Myocyte (in vitro differentiated cells): ENCODE measurements around the gene SLC25A48. TPM values are rescaled to one million over a fixed set of nuclear protein-coding genes. Genes with fewer than 3 reads are reported as not detected.
A peak's percentile ranks its signal among the peaks of the same experiment; 100 is the strongest.

ENCODE experiments used
- DNase-seq: peaks from one replicate; pipeline ENCODE4 v3.0.0-alpha.2; 2012; ENCODE audit warnings: low read depth
- polyA plus RNA-seq: library from polyadenylated mRNA; unstranded; fragments of >200 nt; gene quantifications from one replicate; pipeline ENCODE4 v1.2.1, GENCODE V29; 2012; ENCODE audit warnings: missing spikeins
- total RNA-seq: library from RNA; depleted of rRNA; stranded (reverse); fragments of >200 nt; gene quantifications from 2 replicates; pipeline ENCODE4 v1.2.3, GENCODE V29; 2014

The SLC25A48 gene
- total RNA-seq, result not detected in 2 replicates
- polyA plus RNA-seq, result not detected

DNA sequence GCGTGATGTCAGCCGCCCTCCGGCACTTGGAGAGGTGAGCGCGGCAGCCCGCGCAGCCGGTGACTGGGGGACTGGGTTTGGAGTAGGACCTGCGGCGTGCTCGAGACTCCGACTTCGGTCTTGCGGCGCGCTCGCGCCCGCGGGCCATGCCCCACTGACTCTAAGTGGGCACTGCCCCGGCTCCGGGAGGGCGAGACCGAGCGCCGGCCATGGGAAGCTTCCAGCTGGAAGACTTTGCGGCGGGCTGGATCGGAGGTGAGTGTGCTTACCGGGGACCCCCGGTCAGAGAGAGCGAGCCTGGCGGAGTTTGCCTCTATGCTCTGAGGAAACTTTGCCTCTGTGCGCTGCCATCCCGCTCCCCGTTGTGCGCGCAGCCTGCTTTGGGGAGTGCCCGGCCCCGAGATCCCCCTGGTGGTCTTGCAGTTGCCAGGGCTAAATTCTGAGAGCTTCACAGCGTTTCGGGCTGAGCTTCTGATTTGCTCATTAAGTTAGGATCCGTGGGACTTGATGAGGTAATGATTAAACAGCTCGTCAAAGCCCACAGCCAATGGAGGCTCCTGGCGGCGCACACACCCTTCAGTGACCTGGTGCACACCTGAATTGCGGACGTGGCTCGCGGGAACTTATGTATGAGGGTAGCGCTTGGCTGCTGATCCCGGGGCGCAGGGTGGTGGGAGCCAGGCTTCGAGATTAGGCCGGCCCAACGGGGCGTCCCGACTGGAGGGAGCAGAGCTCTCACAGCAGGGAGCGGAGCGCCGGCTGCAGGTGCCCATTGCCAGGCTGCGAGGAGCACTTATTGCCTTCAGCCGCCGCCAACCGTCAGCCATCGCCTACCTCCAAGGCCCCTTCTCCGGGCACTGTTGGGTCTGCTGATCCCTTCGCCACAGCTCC lies at the start of gene SLC25A48:
Gene SLC25A48 (plus strand): TSS at position 25 of the 891 bp plus-strand sequence. CDS start 185 bp downstream, at position 210.
- peak; percentile 31 for DNase-seq

- no peak for DNase-seq
Measured at GRCh38 chr5:135800656-135801055, 33.8 kb upstream of the SLC25A48 start.

- DNase-seq, result peak; percentile 64
Measured at GRCh38 chr5:135810188-135810943, 24.1 kb upstream of the SLC25A48 start.

DNA sequence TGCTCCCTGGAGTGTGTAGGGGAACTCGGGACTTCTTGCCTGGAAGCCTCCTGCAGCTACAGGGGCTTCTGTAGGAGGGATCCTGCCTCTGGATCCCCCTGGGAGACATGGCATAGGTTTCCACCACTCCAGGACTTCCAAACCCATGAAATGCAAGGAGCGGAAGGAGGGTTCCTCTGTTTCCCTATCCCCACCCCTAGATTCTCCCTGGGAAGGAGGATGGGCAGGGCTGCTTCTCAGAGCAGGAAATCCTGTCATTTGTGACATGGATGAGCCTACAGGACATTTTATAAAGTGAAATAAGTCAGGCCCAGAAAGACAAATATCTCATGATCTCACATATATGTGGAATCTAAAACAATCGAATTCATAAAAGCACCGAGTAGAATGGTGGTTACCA lies 23.5 kb upstream of the SLC25A48 start:
- DNase-seq, result no peak

GRCh38 chr5:135813758-135814157 lies 20.7 kb upstream of the SLC25A48 start:
- no peak for DNase-seq

DNA sequence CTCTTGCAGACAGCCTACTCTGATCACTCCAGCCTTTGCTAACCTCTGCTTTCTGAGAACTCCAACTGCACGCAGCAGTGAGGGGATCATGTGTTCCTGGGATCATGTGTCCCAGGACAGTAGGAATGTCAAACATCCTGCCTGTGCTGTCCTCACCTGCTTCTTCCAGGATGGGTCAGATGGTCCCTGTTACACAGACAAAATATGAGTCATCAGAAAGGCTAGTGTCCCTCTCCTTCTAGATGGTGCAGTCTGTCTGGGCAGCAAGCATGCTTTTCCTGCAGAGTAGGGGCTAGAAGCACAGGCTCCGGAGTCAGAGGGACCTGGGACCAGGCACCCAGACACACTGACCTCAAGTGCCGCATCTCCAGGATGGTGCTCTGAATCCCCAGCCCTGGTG lies 20.1 kb upstream of the SLC25A48 start:
- no peak for DNase-seq

DNA sequence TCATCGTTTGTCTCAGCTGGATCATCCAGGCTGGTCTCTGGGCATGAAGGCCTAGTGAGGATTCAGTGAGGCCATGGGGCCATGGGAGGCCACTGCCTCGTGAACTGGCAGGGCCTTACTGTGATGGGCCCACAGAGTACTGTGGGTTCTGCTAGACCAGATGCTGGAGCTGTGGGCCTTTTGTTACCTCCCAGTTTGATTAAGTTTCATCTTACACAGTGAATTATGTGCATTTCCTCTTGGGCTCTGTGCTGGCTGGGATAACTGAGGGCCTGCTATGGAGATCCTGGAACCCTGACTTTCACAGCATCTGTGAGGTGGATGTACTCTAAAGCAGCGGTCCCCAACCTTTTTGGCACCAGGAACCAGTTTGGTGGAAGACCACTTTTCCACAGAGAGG lies 19.7 kb upstream of the SLC25A48 start:
- DNase-seq, result no peak

DNA sequence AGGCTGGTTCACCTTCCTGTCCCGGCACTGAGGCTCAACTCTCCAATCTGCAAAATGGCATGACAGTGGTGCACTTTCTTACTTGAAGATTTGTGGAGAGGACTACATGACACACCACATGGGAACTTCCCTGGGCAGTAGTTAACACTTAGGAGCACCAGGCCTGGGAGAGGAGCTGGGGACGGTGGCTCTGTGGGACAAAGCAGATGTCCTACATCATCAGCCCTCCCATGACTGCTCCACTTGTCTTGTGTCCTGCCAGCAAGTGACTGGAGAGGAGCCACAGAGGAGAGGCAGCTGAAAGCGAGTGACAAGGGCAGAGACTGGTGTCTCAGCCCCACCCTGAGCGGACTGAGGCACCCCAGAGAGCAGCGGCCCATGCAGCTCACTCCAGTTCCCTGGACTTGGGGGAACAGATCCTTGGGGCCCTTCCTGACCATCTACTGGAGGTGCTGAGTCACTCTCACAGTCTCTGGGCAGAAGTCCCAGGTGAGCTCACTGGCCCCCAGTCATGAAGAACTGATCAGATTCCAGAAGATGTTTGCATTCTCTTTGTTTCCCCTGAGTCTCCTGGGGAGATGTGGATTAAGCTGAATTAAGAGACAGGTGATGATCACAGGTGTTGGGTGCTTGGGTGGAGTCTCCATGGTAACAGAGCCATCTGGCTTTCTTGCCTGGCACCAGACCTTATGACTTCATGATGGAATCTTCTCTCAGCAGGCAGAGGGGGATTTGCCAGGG lies 13.2 kb upstream of the SLC25A48 start:
- no peak for DNase-seq

DNA sequence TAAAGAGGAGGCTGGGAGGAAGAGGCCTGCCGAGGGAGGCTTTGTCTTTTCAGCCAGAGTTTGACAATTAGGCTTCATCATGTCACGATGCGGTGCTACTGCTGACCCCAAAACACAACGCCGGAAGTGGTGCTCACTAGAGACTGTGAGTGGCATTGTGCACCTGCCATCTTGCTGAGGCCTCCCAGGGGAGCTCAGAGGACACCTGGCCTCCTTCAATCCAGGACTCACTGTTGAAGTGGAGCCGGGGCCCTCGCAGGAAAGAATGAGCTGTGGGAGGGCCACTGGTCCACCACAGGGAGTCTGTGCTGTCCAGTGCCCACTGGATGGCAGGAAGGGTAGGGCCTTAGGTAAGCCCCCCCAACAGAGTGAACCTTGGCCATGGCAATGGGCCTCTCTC lies 12.7 kb upstream of the SLC25A48 start:
- DNase-seq, result no peak

DNA sequence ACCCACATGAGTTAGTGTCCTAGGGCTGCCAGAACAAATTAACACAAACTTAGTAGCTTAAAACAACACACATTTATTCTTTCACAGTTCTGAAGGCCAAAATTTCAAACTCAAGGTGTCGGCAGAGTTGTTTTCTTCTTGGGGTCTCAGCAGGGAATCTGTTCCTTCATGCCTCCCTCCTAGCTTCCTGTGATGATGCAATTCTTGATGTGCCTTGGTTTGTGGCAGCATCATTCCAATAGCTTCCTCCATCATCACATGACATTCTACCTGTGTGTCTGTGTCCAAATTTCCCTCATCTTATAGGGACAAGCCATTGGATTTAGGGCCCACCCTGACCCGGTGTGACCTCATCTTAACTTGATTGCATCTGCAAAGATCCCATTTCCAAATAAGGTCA lies 12.2 kb upstream of the SLC25A48 start:
- DNase-seq, result no peak

GRCh38 chr5:135822959-135823358 lies 11.5 kb upstream of the SLC25A48 start:
- no peak for DNase-seq

- DNase-seq, result no peak
Measured at GRCh38 chr5:135823881-135824280, 10.6 kb upstream of the SLC25A48 start.

DNA sequence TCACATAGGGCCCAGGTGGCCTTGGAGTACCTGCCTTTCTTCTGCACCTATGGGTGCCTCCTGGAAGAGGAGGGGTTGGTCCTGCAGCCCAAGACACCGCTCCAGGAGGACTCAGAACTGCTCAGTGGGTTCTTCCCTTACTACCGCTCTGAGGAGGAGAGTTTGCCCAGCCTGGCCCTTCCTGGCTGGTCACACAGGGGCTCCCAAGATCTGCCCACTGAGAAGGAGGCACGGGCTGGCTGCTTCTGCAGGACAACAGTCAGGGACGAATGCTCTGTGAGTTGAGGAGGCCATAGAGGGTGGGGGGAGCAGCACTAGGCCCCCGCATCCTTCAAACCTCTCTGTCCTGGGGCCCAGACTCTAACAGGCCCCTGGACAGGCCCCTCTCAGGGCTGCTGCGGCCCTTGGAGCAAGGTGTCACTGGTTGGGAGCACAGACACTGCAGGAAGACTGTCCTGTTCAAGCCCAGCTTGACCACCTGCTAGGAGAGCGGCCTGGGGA lies 9.9 kb upstream of the SLC25A48 start:
- DNase-seq, result no peak

DNA sequence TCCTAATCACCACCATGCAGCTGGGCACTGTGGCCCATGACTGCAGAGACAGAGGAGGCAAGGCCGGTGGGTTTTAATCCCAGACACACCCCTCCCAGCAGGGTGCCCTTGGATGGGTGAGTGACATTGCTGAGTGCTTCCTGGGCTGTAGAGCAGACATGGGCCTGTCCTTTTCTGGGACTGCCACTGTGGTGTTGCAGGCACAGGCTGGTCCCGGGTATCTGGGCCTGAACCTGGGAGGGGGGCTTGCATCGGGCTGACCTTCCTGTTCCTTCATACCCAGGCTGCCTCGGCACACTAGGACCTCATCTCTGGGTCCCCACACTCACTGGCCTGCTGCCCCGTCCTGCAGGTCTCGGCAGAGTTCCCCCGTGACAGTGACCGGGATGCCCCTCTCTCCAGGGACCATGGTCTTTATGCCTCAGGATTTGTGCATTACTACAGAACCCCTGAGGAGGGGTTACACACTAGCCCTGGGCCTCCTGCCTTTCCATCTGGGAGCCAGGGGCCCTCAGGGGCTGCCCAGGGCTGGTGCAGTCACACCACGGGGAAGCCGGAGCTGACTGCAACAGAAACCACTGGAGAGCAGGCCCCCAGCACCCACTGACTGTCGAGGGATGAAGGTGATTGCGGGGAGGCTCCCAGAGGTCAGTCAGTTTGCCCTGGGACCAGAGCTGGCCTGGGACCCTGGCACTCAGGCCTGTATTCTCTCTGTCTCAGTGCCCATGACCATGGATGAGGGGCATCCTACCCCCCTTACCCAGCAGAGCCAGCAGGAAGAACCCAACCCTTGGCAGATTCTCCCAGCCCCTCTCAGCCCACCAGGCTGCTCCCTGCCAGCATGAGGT lies 8.9 kb upstream of the SLC25A48 start:
- no peak for DNase-seq

GRCh38 chr5:135826221-135826525 lies 8.3 kb upstream of the SLC25A48 start:
- DNase-seq, result no peak

- DNase-seq, result no peak
Measured at GRCh38 chr5:135826994-135827671, 7.3 kb upstream of the SLC25A48 start.

DNA sequence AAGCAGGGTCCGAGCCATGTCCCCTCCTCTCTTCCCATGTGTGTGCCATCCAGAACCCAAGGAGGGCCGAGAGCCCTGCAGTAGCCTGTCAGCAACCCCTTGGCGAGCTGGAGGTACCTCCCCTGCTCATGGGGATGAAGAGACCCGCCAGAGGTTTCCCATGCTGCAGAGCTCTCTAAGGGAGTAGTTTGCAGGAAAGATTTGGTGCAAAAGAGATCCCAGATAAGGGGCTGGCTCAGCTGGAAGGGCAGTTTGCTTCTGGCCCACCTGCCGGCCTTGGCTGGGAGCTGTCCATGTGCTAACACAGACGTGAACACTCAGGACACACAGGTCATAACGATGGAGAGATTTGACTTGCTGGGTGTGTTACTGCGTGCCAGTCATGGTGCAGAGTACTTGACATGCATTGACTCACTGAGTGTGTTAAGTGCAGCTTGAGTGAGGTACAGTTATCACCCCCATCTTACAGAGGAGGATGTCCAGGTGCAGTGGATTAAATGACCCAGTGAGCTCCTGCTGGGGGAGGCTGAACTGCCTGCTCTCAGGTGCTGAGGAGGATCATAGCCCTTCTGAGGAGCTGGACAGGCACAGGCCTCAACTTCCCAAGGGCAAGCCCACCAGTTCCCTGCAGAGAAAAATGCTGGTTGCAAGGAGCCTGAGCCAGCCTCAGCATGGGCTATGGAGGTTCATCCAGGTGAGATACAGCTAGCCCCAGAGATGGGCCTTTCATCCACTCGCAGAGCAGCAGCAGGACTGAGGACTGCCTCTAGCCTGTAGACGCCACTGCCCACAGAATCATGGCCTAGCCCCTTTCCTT lies 6.3 kb upstream of the SLC25A48 start:
- no peak for DNase-seq

DNA sequence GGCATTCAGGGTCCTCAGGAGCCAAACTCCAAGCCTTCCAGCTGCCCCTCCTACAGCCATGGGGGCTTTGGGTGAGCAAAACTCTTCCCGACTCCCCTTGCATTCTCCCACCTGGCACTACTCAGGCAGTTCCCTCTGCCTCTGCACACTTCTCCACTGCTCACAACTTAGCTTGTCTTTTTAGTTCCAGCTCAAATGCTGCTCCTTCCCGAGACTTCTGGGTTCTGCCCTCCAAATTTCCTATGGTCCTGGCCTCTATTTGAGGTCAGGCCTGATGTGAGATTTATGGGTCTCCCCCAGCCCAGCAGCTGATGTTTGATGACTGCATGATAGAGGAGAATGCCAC lies 5.7 kb upstream of the SLC25A48 start:
- DNase-seq, result no peak

DNA sequence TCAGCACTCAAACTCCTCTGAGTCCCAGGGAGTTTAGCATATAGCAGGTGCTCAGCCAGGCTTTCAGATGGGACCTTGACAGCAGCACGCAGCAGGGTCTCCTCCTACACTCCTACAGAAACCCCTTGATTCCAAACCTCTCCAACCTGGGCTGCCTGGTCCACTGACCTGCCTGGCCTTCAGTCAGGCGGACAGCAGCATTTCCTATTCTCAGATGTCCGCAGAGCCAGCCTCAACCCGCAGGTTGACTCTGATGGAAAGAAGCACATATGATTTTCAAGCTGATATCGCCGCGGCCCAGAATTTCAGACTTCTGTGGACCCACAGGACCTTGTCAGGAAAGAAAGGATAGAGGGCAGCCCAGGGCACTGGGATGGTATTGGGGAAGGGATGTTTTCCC lies 5.3 kb upstream of the SLC25A48 start:
- DNase-seq, result no peak
